K562 (cell line): ENCODE results near the gene SAMD11. TPM values are rescaled to one million over a fixed set of nuclear protein-coding genes. Genes with fewer than 3 reads are reported as not detected.

Experiments
- ATAC-seq: fragments of 200-7000 bp; cut with Tn5 transposase; 3 replicates; pipeline ENCODE4 v1.9.1; 2020; ENCODE audit warnings: moderate library complexity
- BruUV-seq: library from RNA; stranded (reverse); fragments of 400-500 nt; replicated peaks from 2 replicates; lab custom pipeline; 2021; lab: Mats Ljungman, UMichigan
- CTCF ChIA-PET: fragments of 300-600 bp; formaldehyde crosslinking; extraction: SDS; loops from one replicate; lab custom pipeline; 2021; ENCODE audit warnings: low intra/inter-chr PET ratio; lab: Yijun Ruan, JAX
- POLR2A ChIA-PET: fragments of 300-600, 350-650 bp; sonication (Branson Sonifier 250); formaldehyde crosslinking; extraction: SDS; loops from one replicate; lab custom pipeline; 2021; ENCODE audit warnings: antibody characterized with exemption, inconsistent platforms; lab: Yijun Ruan, JAX
- DNase-seq, 4 experiments: peaks; one replicate each; pipeline versions ENCODE4 v3.0.0 to v3.0.0-alpha.2; 2011 to 2018; ENCODE audit warnings: low spot score in 3 of 4, mixed read lengths in 3 of 4; ENCODE audit errors: extremely low read depth in 1 of 4
- FAIRE-seq: peaks from 2 replicates; lab custom pipeline; 2011; peaks lifted over from hg19 to GRCh38; lab: Jason Lieb, UNC
- H2AFZ ChIP-seq: 2 replicates; pipeline ENCODE4 v1.6.0; 2011; ENCODE audit warnings: low read depth, low read length, control low read depth, inconsistent platforms
- H3K27ac ChIP-seq: fragments of 200-600 bp; 3 replicates; pipeline ENCODE4 v1.8.0; 2011; ENCODE audit warnings: low read depth, mild to moderate bottlenecking, control low read depth, inconsistent platforms, low read length, moderate library complexity, mixed read lengths; ENCODE audit errors: extremely low read depth
- H3K27me3 ChIP-seq, 2 experiments: fragments of 300-600 bp in 1 of 2; 2 replicates in 1 of 2; 3 replicates in 1 of 2; pipeline versions ENCODE4 v1.6.0 to v1.8.0; 2011; ENCODE audit warnings: inconsistent platforms in 2 of 2, low read length in 2 of 2, mild to moderate bottlenecking in 1 of 2, mixed read lengths in 1 of 2, moderate library complexity in 1 of 2; ENCODE audit not compliant: control insufficient read depth in 2 of 2, insufficient read depth in 2 of 2
- H3K36me3 ChIP-seq: fragments of 300-600 bp; 3 replicates; pipeline ENCODE4 v1.8.0; 2011; ENCODE audit warnings: mild to moderate bottlenecking, low read length, inconsistent platforms; ENCODE audit not compliant: control insufficient read depth, insufficient read depth
- H3K4me1 ChIP-seq, 2 experiments: fragments of 200-600 bp in 1 of 2; replicated peaks in 1 of 2; 2 replicates in 1 of 2; 3 replicates in 1 of 2; pipeline versions ENCODE4 v1.5.1 to v1.8.0; 2011; ENCODE audit warnings: inconsistent platforms in 2 of 2, low read length in 2 of 2, mild to moderate bottlenecking in 1 of 2, mixed read lengths in 1 of 2, moderate library complexity in 1 of 2; ENCODE audit not compliant: control insufficient read depth in 2 of 2, insufficient read depth in 2 of 2
- H3K4me2 ChIP-seq: 2 replicates; pipeline ENCODE4 v1.6.1; 2011; ENCODE audit warnings: low read length, control low read depth, inconsistent platforms, mixed read lengths; ENCODE audit not compliant: insufficient read depth
- H3K4me3 ChIP-seq: fragments of 200-600 bp; sonication (generic), shearing (Covaris generic); 2 replicates; pipeline ENCODE4 v1.5.1; 2016; ENCODE audit warnings: control low read depth, inconsistent platforms
- H3K79me2 ChIP-seq: fragments of 200-600 bp; 3 replicates; pipeline ENCODE4 v1.8.0; 2011; ENCODE audit warnings: low read length, inconsistent platforms; ENCODE audit not compliant: control insufficient read depth, insufficient read depth
- H3K9ac ChIP-seq, 2 experiments: 2 replicates each; pipeline versions ENCODE4 v1.6.0 to v1.6.1; 2011; ENCODE audit warnings: low read depth in 2 of 2, low read length in 2 of 2, control low read depth in 1 of 2, inconsistent platforms in 1 of 2, mild to moderate bottlenecking in 1 of 2, mixed read lengths in 1 of 2; ENCODE audit not compliant: insufficient read depth in 1 of 2
- H3K9me1 ChIP-seq: one replicate; pipeline ENCODE4 v1.6.0; 2011; ENCODE audit warnings: inconsistent platforms, mild to moderate bottlenecking, low read length, moderate library complexity; ENCODE audit not compliant: control insufficient read depth, insufficient read depth
- H3K9me3 ChIP-seq: replicated peaks from 2 replicates; pipeline ENCODE4 v1.5.1; 2011; ENCODE audit warnings: low read depth, low read length, inconsistent platforms; ENCODE audit not compliant: control insufficient read depth, insufficient read depth
- H4K20me1 ChIP-seq: replicated peaks from 2 replicates; pipeline ENCODE4 v1.6.1; 2011; ENCODE audit warnings: low read length, inconsistent platforms, mixed read lengths; ENCODE audit not compliant: control insufficient read depth, insufficient read depth
- AFF1 ChIP-seq, 2 experiments: fragments of 450-650 bp; IDR thresholded peaks; 2 replicates each; pipeline ENCODE4 v1.6.1; 2018; ENCODE audit warnings: mild to moderate bottlenecking in 2 of 2, low read depth in 1 of 2; ENCODE audit not compliant: partially characterized antibody in 2 of 2
- BMI1 ChIP-seq: fragments of 150-350 bp; IDR thresholded peaks from 2 replicates; pipeline ENCODE4 v1.6.1; 2014; ENCODE audit warnings: low read length
- NR0B1 ChIP-seq: fragments of 450-650 bp; IDR thresholded peaks from one replicate; pipeline ENCODE4 v1.6.1; 2018; ENCODE audit warnings: mild to moderate bottlenecking, moderate library complexity; ENCODE audit not compliant: partially characterized antibody
- RBM22 ChIP-seq: fragments of 200-400 bp; formaldehyde crosslinking; IDR thresholded peaks from 2 replicates; pipeline ENCODE4 v1.6.1; 2018; ENCODE audit warnings: low read length, low read depth; ENCODE audit not compliant: poor library complexity, severe bottlenecking
- SIN3B ChIP-seq: fragments of 450-650 bp; IDR thresholded peaks from 2 replicates; pipeline ENCODE4 v1.6.1; 2017; ENCODE audit warnings: low read depth, mild to moderate bottlenecking, moderate library complexity
- SRSF9 ChIP-seq: fragments of 200-400 bp; formaldehyde crosslinking; IDR thresholded peaks from 2 replicates; pipeline ENCODE4 v1.6.1; 2017; ENCODE audit warnings: low read depth, low read length, borderline replicate concordance
- TAF1 ChIP-seq: IDR thresholded peaks from 2 replicates; pipeline ENCODE4 v1.6.1; 2011; ENCODE audit warnings: mild to moderate bottlenecking, low read length, moderate library complexity; ENCODE audit not compliant: insufficient read depth, control insufficient read depth, severe bottlenecking; ENCODE audit errors: extremely low read depth
- TAF15 ChIP-seq: fragments of 200-400 bp; formaldehyde crosslinking; IDR thresholded peaks from 2 replicates; pipeline ENCODE4 v1.6.1; 2017; ENCODE audit warnings: mild to moderate bottlenecking, low read depth, low read length, moderate library complexity
- ZBTB26 ChIP-seq: fragments of 450-650 bp; formaldehyde crosslinking; IDR thresholded peaks from 2 replicates; pipeline ENCODE4 v1.4.0; 2022; ENCODE audit warnings: missing genetic modification characterization
- ZFP36 ChIP-seq: fragments of 150-350 bp; IDR thresholded peaks from 2 replicates; pipeline ENCODE4 v1.6.1; 2018; ENCODE audit warnings: low read length, low read depth; ENCODE audit not compliant: partially characterized antibody
- ZNF431 ChIP-seq: sonication (generic); formaldehyde crosslinking; IDR thresholded peaks from 2 replicates; pipeline ENCODE4 v1.8.0; 2022; ENCODE audit warnings: mild to moderate bottlenecking, missing genetic modification reagents
- WGBS: fragments of 100-300 bp; shearing (Covaris generic); methylation state at CpG from one replicate; pipeline ENCODE4 v1.1.6; 2016; ENCODE audit warnings: low coverage, mixed read lengths; ENCODE audit not compliant: insufficient coverage; ENCODE audit errors: missing lambda C conversion rate; 5-methylcytosine and 5-hydroxymethylcytosine counted together
- in situ Hi-C: fragments of 300-500 bp; cut with MboI; formaldehyde crosslinking; loops from 4 replicates; pipeline ENCODE4 v1.15.0; 2018; ENCODE audit warnings: inconsistent platforms, mixed read lengths
- intact Hi-C: fragments of 100-400 bp; cut with micrococcal nuclease; formaldehyde crosslinking; loops from 2 replicates; pipeline ENCODE4 v1.14.2; 2022
- polyA plus RNA-seq, 8 experiments: library from polyadenylated mRNA; depleted of rRNA in 4 of 8; stranded (reverse) in 5 of 8; unstranded in 3 of 8; fragments of >200 nt; fragmentation: Nextera tagmentation in 2 of 8; fragmentation: Illumina TruSeq in 1 of 8; extraction: Ambion mirVana in 2 of 8; extraction: Trizol in 1 of 8; gene quantifications; 2 replicates each; pipeline versions ENCODE4 v1.2.1 to v1.2.3, GENCODE V29; 2011 to 2014; ENCODE audit warnings: inconsistent platforms in 1 of 8, missing spikeins in 1 of 8
- total RNA-seq, 7 experiments: library from RNA; depleted of rRNA in 6 of 7; stranded (reverse); fragments of >200 nt in 6 of 7; fragmentation: Illumina TruSeq in 2 of 7; extraction: Trizol in 2 of 7; gene quantifications; 2 replicates each; pipeline versions ENCODE4 v1.2.1 to v1.2.3, GENCODE V29; 2011 to 2021; ENCODE audit warnings: low replicate concordance in 1 of 7

The SAMD11 gene
- total and polyA plus RNA-seq, 9 of the 15 experiments (the other 6 are each of a cell fraction or from before 2014, with no cell fraction given) = 0.07 to 0.82 (median 0.11) TPM; not detected in 2

- TF ChIP-seq BMI1 (no peak), TAF15 (no peak)
Observed at GRCh38 chr1:931380-932172, 7.9 kb downstream of the SAMD11 start (continued).

- Histone ChIP-seq H3K4me1 (peaks cover 0 to 75% of the 10 kb centered on the region in 2 experiments; a peak in 4 of 5 replicates), H3K27ac (no peak overlapping the region), H3K36me3 (no peaks in the 10 kb centered on the region), H3K9ac (no peak overlapping the region), H4K20me1 (peaks cover 25% of the 10 kb centered on the region), H3K4me2 (no peak overlapping the region), H3K9me3 (no peaks in the 10 kb centered on the region), H3K4me3 (no peak overlapping the region), H3K79me2 (no peaks in the 10 kb centered on the region), H2AFZ (no peak overlapping the region), H3K27me3 (peaks cover 31 to 77% of the 10 kb centered on the region in 2 experiments; a peak in 4 of 5 replicates), H3K9me1 (no peaks in the 10 kb centered on the region)
- in situ Hi-C loops = no loop called here
- DNase-seq (no peak), FAIRE-seq (peak; percentile 55), ATAC-seq (no peak)
- intact Hi-C loops = no loop called here
- no TSS peak for BruUV-seq
- 15% methylated on average over 16 of the region's 16 CpGs for WGBS
- POLR2A ChIA-PET = interaction anchor here (0.5 to 1.7 kb wide), 4 partner anchors 7 to 20 kb away, joined by 3 to 5 read pairs (median 4); no protein-coding TSS in a partner anchor
- CTCF ChIA-PET = no interaction called here
- no peak for TF ChIP-seq ZNF431 (CRISPR knock-in tag)
- no peak for TF ChIP-seq RBM22
- TF ChIP-seq ZFP36 = no peak
- TF ChIP-seq SRSF9 = no peak
- TF ChIP-seq AFF1 (IDR thresholded peaks at IDR 0.05; ENCODE audit: low read depth in 1 of 2, partially characterized antibody in 2 of 2) = no peak
- TF ChIP-seq SIN3B = no peak
- no peak for TF ChIP-seq TAF1
- no peak for TF ChIP-seq NR0B1
- TF ChIP-seq ZBTB26 (CRISPR knock-in tag) = no peak
Observed at GRCh38 chr1:932173-932510, 8.4 kb downstream of the SAMD11 start.
